Measurements from ENCODE around the gene CACNA1B.

DNA sequence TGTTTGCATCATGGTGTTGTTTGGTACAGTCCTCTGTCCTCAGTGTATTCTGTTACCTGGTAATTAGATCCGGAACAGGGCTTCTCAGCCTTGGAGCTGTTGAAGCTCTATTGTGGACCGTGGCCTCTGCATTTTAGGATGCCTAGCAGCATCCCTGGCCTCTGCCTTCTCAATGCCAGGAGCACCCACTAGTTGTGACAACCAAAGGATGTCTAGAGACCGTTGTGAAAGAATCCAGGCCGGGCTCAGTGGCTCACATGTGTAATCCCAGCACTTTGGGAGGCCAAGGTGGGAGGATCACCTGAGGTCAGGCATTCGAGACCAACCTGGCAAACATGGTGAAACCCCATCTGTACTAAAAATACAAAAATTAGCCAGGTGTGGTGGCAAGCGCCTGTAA, 159.6 kb downstream of the CACNA1B start:
- TF ChIP-seq CTCF (IDR thresholded peaks at IDR 0.05; ENCODE audit: borderline replicate concordance, extremely low read depth, low read length, poor library complexity, severe bottlenecking) (no peak), EZH2 (IDR thresholded peaks at IDR 0.05; ENCODE audit: borderline replicate concordance, low read depth, low read length, severe bottlenecking) (no peak)
